ENCODE measurements around the gene ASAP2.

DNA sequence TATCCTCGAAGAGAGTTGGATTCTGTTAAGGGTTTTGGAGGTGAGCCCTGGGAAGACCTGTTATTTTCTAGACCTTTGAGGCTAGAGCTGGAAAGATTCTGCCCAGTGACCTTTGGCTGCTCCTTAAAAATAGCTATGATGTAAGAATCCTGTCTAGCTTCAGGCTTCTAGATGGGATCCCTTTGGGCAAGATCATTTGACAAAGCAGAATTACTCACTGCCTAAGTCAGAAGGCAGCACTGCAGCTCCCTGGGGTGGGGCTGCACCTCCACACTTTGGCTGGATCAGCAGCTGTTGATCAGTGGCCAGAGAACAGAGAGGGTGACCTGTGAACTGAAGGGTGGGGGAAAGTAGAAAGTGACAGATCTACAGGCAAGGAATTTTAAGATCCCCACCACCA is 103.8 kb downstream of the ASAP2 start:
- TF ChIP-seq, protein P1, sequence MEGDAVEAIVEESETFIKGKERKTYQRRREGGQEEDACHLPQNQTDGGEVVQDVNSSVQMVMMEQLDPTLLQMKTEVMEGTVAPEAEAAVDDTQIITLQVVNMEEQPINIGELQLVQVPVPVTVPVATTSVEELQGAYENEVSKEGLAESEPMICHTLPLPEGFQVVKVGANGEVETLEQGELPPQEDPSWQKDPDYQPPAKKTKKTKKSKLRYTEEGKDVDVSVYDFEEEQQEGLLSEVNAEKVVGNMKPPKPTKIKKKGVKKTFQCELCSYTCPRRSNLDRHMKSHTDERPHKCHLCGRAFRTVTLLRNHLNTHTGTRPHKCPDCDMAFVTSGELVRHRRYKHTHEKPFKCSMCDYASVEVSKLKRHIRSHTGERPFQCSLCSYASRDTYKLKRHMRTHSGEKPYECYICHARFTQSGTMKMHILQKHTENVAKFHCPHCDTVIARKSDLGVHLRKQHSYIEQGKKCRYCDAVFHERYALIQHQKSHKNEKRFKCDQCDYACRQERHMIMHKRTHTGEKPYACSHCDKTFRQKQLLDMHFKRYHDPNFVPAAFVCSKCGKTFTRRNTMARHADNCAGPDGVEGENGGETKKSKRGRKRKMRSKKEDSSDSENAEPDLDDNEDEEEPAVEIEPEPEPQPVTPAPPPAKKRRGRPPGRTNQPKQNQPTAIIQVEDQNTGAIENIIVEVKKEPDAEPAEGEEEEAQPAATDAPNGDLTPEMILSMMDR (conservative IDR thresholded peaks at IDR 0.05): no peak
- no peak for TF ChIP-seq EZH2 (IDR thresholded peaks at IDR 0.05; ENCODE audit: low read depth)

Measured in PC-9 (cell line).